Fibroblast of lung (primary cell): ENCODE data around the gene CYP27A1.

Experiments
- EZH2 ChIP-seq: IDR thresholded peaks from 2 replicates; pipeline ENCODE4 v1.5.1; 2012; ENCODE audit warnings: low read length, control low read depth, mild to moderate bottlenecking; ENCODE audit errors: missing control alignments
- TF ChIP-seq, protein P1 (sequence below), 2 donors: IDR thresholded peaks in 1 of 2; conservative IDR thresholded peaks in 1 of 2; 1 replicate in 1 of 2; 2 replicates in 1 of 2; pipeline ENCODE4 v1.5.1; 2011 to 2012; ENCODE audit warnings: low read length in 2 of 2, control low read depth in 1 of 2, inconsistent platforms in 1 of 2, low read depth in 1 of 2, mild to moderate bottlenecking in 1 of 2

DNA sequence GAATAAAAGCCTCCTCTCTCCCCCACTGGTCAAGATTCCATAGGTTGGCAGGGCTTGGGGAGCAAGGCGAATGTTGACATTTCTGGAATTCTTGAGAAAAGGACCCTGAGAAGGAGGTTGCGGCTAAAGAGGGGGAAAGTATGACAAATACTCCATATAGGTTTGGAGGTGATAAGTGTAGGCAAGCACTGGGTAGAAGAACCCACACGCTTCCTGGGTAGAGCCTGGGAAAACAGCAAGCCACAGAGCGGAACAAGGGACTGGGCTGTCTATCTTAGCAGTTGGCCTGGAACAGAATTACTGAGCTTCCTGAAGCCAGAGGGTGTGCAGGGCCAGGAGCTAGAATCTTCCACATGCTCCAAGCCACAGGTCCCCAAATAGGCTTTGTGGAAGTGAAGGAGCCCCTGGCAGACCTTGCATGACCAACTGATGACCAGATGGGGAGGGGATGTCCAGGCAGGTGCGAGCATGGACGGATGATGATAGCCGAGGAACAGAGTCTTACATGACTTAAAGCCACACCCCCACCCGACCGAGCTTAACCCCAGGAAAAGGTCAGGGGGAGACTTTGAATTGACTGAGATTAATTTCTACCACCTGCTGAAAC is 39.8 kb downstream of the CYP27A1 start:
- TF ChIP-seq, protein P1, sequence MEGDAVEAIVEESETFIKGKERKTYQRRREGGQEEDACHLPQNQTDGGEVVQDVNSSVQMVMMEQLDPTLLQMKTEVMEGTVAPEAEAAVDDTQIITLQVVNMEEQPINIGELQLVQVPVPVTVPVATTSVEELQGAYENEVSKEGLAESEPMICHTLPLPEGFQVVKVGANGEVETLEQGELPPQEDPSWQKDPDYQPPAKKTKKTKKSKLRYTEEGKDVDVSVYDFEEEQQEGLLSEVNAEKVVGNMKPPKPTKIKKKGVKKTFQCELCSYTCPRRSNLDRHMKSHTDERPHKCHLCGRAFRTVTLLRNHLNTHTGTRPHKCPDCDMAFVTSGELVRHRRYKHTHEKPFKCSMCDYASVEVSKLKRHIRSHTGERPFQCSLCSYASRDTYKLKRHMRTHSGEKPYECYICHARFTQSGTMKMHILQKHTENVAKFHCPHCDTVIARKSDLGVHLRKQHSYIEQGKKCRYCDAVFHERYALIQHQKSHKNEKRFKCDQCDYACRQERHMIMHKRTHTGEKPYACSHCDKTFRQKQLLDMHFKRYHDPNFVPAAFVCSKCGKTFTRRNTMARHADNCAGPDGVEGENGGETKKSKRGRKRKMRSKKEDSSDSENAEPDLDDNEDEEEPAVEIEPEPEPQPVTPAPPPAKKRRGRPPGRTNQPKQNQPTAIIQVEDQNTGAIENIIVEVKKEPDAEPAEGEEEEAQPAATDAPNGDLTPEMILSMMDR (conservative IDR thresholded peaks at IDR 0.05 in 1 of 2, IDR thresholded peaks at IDR 0.05 in 1 of 2; ENCODE audit: low read depth in 1 of 2, low read length in 2 of 2), result no peak
- TF ChIP-seq EZH2, result no peak
